Activated CD8-positive, alpha-beta T cell treated with anti-CD3 and anti-CD28 coated beads, Interleukin-2, amount 10 ng/mL, durations not matched to agents 7 days and 5 days (primary cell): ENCODE results near the gene UBTD1. TPM values are rescaled to one million over a fixed set of nuclear protein-coding genes. Genes with fewer than 3 reads are reported as not detected.
"Not testable (repeated sequence)": the region's sequence is repeated elsewhere in the genome, so short reads cannot be mapped to it uniquely, and the experiment has no call there.

Source experiments
- ATAC-seq: fragments of 150-1000 bp; cut with Tn5 transposase; one replicate; pipeline ENCODE4 v1.10.0; 2021; ENCODE audit warnings: moderate library complexity
- CTCF ChIA-PET: fragments of 350-600 bp; sonication (Branson Sonifier 250); formaldehyde crosslinking; loops from one replicate; lab custom pipeline; 2021; ENCODE audit warnings: antibody characterized with exemption; lab: Charles Lee
- POLR2A ChIA-PET: fragments of 350-600 bp; sonication (Branson Sonifier 250); formaldehyde crosslinking; loops from one replicate; lab custom pipeline; 2021; ENCODE audit warnings: antibody characterized with exemption; lab: Charles Lee
- DNase-seq: peaks from one replicate; pipeline ENCODE4 v3.0.0-alpha.2; 2020
- H3K27ac Mint-ChIP-seq: one replicate; pipeline ENCODE4 v1.8.0; 2021; ENCODE audit warnings: mild to moderate bottlenecking, mixed read lengths
- H3K27me3 Mint-ChIP-seq: one replicate; pipeline ENCODE4 v1.8.0; 2021; ENCODE audit warnings: low read depth, mixed read lengths
- H3K36me3 Mint-ChIP-seq: one replicate; pipeline ENCODE4 v1.8.0; 2021; ENCODE audit warnings: low read depth, mixed read lengths
- H3K4me1 Mint-ChIP-seq: one replicate; pipeline ENCODE4 v1.8.0; 2021; ENCODE audit warnings: low read depth, mixed read lengths
- H3K4me3 Mint-ChIP-seq: one replicate; pipeline ENCODE4 v1.8.0; 2021; ENCODE audit warnings: mild to moderate bottlenecking, mixed read lengths
- H3K9me3 Mint-ChIP-seq: one replicate; pipeline ENCODE4 v1.8.0; 2022; ENCODE audit warnings: mixed read lengths; ENCODE audit not compliant: insufficient read depth
- total RNA-seq, 2 experiments: library from RNA; stranded (reverse); gene quantifications; one replicate each; pipeline ENCODE4 v1.2.3, GENCODE V29; 2021

UBTD1 gene
- total RNA-seq, 2 experiments from 2014 or later = 0.58 to 1.1 TPM

DNA sequence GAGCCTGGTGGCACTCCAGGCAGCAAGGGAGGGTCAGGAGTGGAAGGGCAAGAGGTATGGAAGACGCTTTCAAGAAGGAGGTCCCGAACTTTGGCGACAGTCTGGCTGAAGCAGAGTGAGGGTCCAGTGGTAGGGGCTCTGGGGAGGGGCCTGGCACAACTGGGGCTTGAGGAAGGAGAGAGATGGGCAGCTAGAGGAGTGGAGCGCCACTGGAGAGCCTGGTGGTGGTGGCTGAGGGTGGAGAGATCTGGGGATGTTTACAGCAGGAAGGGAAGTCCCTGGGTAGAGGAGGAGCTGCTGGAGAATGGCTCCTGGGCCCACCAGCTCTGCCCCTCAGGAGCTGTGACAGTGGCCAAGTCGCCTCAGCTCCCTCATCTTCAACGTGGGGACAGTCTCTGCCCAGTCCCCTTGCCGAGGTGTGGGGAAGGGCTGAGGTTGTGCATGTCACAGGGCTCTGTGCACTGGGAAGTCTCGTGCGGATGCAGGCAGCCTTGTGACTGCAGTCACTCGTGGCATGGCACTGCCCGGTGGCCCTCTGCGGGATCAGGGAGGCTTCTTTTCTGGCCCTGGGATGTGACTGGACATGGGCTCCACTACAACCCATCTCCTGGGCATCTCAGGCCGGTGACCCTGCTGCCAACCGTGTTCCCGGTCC lies 18.5 kb downstream of the UBTD1 start:
- CTCF ChIA-PET = no interaction called here
- no peak overlapping the region for H3K27ac Mint-ChIP-seq
- no peak for ATAC-seq

DNA sequence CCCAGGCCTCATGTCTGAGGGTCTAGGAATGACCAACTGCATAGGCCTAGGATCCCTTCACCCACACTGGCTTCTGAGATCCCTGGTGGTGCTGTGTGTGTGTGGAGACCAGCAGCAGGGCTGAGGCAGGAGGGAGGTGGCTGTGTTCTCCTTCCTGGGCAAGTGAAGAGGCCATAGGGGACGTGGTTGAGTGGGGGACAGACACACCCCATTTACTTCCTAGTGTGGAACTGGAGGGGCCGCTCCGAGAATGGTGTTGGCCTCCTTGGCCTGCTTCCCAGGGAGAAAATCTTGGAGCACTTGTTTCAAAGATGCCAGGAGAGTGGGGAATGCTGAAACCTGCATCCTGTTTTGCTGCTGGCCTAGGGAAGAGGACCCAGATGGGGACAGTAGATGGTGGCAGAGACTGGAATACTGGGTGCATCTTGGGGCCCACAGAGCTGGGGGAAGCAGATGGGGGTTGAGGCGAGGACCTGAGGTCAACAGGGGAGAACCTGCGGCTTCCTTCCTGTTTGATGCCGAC lies 19.1 kb downstream of the UBTD1 start:
- Mint-ChIP-seq H3K27ac (no peak overlapping the region), H3K4me1 (peaks cover 2% of the 10 kb centered on the region), H3K4me3 (no peak overlapping the region), H3K9me3 (no peaks in the 10 kb centered on the region), H3K27me3 (peaks cover 22% of the 10 kb centered on the region), H3K36me3 (no peaks in the 10 kb centered on the region)
- CTCF ChIA-PET = no interaction called here
- DNase-seq (no peak), ATAC-seq (no peak)
- POLR2A ChIA-PET = no interaction called here

More for the DNA sequence above, 18.5 kb downstream of the UBTD1 start:
- Mint-ChIP-seq H3K27me3 (peaks cover 20% of the 10 kb centered on the region), H3K9me3 (no peaks in the 10 kb centered on the region), H3K36me3 (no peaks in the 10 kb centered on the region), H3K4me3 (no peak overlapping the region), H3K4me1 (peaks cover 2% of the 10 kb centered on the region)
- no peak for DNase-seq
- POLR2A ChIA-PET = no interaction called here

DNA sequence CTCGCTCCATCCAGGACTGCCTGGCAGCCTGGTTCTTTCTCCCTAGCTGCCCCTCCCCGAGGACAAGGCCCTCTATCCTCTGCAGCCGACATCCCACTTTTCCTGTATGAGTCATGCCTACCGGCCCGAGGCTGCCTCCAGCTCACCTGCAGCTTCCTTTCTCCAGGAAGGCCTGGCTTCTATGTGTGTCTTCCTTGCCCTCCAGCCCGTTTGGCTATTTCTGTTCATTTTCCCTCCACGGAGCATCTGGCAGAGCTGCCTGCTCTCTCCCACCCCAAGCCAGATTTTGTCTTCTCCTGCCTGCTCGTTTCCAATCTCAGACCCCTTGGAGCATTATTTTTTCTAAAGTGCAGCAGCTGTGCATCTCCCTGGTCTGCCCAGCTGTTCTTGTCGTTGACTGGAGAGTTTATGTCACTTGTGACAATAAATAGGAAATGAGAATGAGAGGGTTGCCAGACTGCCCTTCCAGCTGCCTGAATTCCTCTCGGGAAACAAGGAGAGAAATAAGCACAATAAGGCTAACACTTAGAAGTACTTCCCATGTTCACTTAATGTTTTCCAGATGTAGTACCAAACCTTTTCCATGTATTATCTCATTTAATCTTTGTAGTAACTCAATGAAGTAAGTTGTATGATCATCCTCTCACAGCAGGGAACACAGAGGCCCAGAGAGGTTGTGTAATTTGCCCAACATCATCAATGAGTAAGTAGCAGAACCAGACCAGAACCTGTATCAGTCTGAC lies 19.7 kb downstream of the UBTD1 start:
- no peak for DNase-seq
- Mint-ChIP-seq H3K36me3 (no peaks in the 10 kb centered on the region), H3K27ac (no peak overlapping the region), H3K27me3 (peaks cover 19% of the 10 kb centered on the region), H3K4me1 (no peaks in the 10 kb centered on the region), H3K9me3 (no peaks in the 10 kb centered on the region), H3K4me3 (no peak overlapping the region)
- CTCF ChIA-PET = interaction anchor here (5.1 kb wide), 1 partner anchor 16 kb away, joined by 17 read pairs; no protein-coding TSS in a partner anchor
- POLR2A ChIA-PET = no interaction called here
- ATAC-seq = no peak

DNA sequence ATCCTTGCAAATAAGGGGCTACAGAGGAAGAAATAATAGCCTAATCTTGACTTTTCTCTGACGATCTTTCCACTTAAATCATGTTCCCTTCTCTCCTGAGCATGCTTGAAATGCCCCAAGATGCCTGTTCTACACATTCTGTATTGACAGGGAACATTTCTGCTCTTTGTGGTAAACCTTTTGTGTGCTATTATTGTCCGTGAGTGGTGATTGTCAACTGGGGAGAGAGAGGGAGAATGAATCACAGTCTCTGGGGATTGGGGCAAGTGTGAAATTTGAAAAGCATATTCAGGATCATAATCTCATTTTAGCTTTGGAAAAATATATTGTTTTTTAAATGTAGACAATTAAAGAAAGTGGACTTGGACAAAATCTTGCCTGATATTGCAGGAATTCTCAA lies 20.6 kb downstream of the UBTD1 start:
- Mint-ChIP-seq H3K4me3 (no peak overlapping the region), H3K4me1 (no peaks in the 10 kb centered on the region), H3K27me3 (peaks cover 19% of the 10 kb centered on the region), H3K27ac (no peak overlapping the region), H3K9me3 (no peaks in the 10 kb centered on the region), H3K36me3 (no peaks in the 10 kb centered on the region)
- CTCF ChIA-PET = interaction anchor here (5.1 kb wide), 1 partner anchor 16 kb away, joined by 17 read pairs; no protein-coding TSS in a partner anchor
- no peak for DNase-seq
- POLR2A ChIA-PET = no interaction called here
- no peak for ATAC-seq

DNA sequence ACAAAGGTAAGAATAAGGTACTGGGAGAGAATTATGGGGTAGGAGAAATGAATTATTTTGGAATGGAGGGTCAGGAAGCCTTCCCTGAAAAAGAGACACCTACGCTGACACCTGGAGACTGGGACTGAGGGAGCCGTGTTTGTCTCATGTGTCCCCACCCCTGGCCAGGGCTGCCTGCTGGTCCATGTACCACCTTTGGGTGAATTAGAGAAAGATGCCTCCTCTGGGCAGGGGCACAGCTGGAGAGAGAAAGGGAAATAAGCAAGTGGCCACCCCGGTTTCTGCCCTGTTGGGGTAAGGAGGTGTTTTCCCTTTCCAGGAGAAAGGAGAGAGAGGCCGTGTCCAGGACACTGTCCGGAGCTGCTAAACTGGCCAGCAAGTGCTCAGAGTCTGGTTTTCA lies 21.8 kb downstream of the UBTD1 start:
- no peak overlapping the region for H3K4me3 Mint-ChIP-seq
- CTCF ChIA-PET = interaction anchor here (1.0 to 5.1 kb wide), 2 partner anchors 14 to 52 kb away, joined by 5 to 17 read pairs; partner anchors contain the start of gene ANKRD2
- no peaks in the 10 kb centered on the region for H3K36me3 Mint-ChIP-seq
- ATAC-seq (no peak), DNase-seq (no peak)
- peaks cover 15% of the 10 kb centered on the region for H3K27me3 Mint-ChIP-seq
- H3K4me1 Mint-ChIP-seq = no peaks in the 10 kb centered on the region
- H3K9me3 Mint-ChIP-seq = no peaks in the 10 kb centered on the region
- no peak overlapping the region for H3K27ac Mint-ChIP-seq
- POLR2A ChIA-PET = no interaction called here

DNA sequence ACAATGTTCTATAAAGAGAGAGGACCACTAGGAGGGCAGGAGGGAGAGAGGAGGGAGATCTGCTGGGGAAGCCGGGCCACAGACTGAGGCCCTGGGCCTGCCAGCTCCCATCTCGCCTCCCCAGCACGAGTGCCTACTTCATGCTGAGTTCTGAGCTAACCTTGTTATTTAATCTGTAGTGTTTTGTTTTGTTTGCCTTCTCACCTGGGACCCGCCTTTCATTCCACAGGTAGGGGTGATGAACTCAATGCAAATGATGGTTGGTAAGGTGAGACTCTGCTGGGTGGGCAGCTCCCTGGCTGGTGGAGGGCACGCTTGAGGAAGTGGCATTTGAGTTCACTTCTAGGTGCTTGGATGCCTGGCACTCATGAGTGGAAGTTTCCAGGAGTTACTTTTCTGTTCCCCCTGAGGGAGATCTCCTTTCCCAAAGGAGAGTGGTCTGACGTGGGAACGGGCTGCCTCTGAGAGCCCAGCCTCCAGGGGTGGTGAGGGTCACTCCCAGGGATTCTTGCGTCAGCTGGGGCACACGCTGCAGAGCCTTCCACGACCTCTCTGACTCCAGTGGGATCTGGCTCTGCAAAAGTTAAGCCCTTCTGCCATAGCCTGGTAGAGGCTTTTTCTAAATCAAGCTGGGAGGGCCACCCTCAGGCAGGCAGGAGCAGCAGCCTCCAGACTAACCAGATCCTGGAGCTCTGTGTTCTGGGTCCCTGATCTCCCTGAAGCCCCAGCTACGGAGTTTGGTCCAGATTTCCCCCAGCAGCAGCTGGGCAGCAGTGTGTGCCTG lies 22.4 kb downstream of the UBTD1 start:
- Mint-ChIP-seq H3K4me1 (no peaks in the 10 kb centered on the region), H3K27ac (no peak overlapping the region), H3K4me3 (no peak overlapping the region), H3K36me3 (no peaks in the 10 kb centered on the region), H3K9me3 (no peaks in the 10 kb centered on the region), H3K27me3 (peaks cover 15% of the 10 kb centered on the region)
- ChIA-PET CTCF (interaction anchor here (0.7 to 5.1 kb wide), 4 partner anchors 14 to 54 kb away, joined by 3 to 17 read pairs (median 4); partner anchors contain the start of gene ANKRD2), POLR2A (no interaction called here)
- DNase-seq = no peak
- no peak for ATAC-seq

DNA sequence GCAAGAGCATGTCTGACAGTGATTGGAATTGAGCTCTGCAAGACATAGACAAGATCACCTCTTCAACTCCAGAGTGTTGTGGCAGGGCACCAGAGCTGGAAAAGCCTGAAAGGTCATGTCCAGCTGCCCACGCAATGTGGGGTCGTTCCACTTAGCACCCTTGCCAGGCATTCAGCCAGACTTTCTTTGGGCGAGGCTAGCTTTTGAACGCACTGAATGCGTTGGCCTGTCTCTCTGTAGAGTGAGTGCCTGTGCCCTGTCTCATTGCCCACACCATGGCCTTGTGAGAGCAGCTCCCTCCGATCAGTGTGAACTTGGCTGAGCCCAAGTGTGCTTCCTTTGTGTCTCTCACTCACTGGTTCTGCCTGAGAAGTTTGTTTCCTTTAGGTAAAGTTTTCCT lies 23.3 kb downstream of the UBTD1 start:
- CTCF ChIA-PET = interaction anchor here (0.7 to 5.1 kb wide), 3 partner anchors 13 to 55 kb away, joined by 3 to 17 read pairs (median 4); no protein-coding TSS in a partner anchor
- ATAC-seq = no peak
- Mint-ChIP-seq H3K9me3 (no peaks in the 10 kb centered on the region), H3K27me3 (peaks cover 15% of the 10 kb centered on the region), H3K4me3 (no peak overlapping the region), H3K27ac (no peak overlapping the region), H3K36me3 (no peaks in the 10 kb centered on the region), H3K4me1 (no peaks in the 10 kb centered on the region)
- POLR2A ChIA-PET = interaction anchor here (1.4 kb wide), 1 partner anchor 25 kb away, joined by 3 read pairs; no protein-coding TSS in a partner anchor
- no peak for DNase-seq

DNA sequence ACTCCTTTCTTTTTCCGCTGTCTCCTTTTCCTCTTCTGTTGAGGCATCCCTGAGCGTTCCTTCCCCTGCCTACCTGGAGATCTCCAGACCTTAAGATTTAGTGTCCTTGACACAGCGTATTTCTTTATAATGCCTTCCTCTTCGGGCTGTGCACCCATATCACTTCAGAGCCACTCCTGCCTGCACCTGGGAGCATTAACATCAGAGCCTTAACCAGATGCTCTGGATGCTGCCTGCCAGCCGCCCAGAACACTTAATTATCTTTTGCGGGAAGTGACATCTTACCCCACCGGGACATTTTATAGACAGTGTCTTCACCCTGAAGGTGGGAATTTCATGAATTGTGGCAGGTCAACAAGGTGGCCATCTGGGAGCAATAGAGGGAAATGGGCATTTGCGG lies 24.2 kb downstream of the UBTD1 start:
- ATAC-seq (no peak), DNase-seq (no peak)
- Mint-ChIP-seq H3K4me1 (no peaks in the 10 kb centered on the region), H3K36me3 (no peaks in the 10 kb centered on the region), H3K27me3 (peaks cover 15% of the 10 kb centered on the region), H3K9me3 (no peaks in the 10 kb centered on the region), H3K4me3 (no peak overlapping the region), H3K27ac (no peak overlapping the region)
- POLR2A ChIA-PET = interaction anchor here (1.4 kb wide), 1 partner anchor 25 kb away, joined by 3 read pairs; no protein-coding TSS in a partner anchor
- CTCF ChIA-PET = interaction anchor here (1.6 to 5.1 kb wide), 2 partner anchors 12 to 31 kb away, joined by 4 to 17 read pairs; no protein-coding TSS in a partner anchor

DNA sequence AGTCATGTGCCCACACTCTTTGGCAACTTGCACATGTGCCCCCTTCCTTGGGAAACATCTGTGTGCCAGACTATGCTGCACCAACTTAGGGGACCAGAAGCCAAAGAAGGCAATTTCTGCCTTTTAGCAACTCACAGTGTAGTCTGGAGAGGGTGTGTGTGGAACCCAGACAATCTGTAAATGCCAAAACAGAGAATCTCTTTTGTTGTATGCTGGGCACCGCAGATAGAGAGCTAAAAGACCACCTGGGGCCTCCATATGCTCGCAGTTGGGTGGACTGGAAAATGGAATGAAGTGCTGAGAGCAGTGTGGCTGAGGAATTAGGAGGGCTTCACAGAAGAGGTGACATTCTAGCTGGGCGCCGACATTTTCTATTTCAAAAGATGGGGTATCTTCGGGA lies 26.4 kb downstream of the UBTD1 start:
- Mint-ChIP-seq H3K4me1 (no peaks in the 10 kb centered on the region), H3K27ac (no peak overlapping the region), H3K36me3 (no peaks in the 10 kb centered on the region), H3K27me3 (peaks cover 8% of the 10 kb centered on the region), H3K4me3 (no peak overlapping the region), H3K9me3 (no peaks in the 10 kb centered on the region)
- DNase-seq (no peak), ATAC-seq (no peak)
- POLR2A ChIA-PET = no interaction called here
- CTCF ChIA-PET = no interaction called here

DNA sequence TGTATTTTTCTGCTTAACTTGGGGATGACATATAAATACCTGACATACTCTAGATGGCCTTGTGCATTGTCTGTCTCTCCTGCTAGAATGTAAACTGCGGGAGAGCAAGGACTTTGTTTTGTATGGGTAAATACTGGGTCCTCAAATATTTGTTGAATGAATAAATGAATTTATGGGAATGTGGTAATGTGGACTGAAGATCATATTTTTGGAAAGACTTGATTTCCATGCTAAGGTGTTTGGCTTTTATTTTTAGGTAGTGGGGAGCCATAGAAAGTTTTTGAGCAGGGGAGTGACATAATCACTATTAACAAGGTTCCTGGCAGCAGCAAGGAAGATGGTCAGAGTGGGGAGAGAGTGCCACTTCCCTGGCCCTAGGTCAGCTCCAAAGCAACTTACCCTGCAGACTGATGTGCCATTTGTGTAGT lies 27.0 kb downstream of the UBTD1 start:
- ChIA-PET POLR2A (no interaction called here), CTCF (no interaction called here)
- ATAC-seq = no peak
- H3K9me3 Mint-ChIP-seq = no peaks in the 10 kb centered on the region
- no peak overlapping the region for H3K27ac Mint-ChIP-seq
- no peaks in the 10 kb centered on the region for H3K4me1 Mint-ChIP-seq
- no peak overlapping the region for H3K4me3 Mint-ChIP-seq
- H3K36me3 Mint-ChIP-seq = no peaks in the 10 kb centered on the region
- no peak for DNase-seq
- H3K27me3 Mint-ChIP-seq = peaks cover 5% of the 10 kb centered on the region

DNA sequence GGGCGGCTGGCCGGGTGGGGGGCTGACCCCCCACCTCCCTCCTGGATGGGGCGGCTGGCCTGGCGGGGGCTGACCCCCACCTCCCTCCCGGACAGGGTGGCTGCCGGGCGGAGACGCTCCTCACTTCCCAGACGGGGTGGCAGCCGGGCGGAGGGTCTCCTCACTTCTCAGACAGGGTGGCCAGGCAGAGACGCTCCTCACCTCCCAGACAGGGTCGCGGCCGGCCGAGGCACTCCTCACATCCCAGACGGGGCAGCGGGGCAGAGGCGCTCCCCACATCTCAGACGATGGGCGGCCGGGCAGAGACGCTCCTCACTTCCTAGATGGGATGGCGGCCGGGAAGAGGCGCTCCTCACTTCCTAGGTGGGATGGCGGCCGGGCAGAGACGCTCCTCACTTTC lies 30.2 kb downstream of the UBTD1 start:
- DNase-seq, H3K27me3 Mint-ChIP-seq, ATAC-seq, H3K9me3 Mint-ChIP-seq, POLR2A ChIA-PET, H3K36me3 Mint-ChIP-seq, CTCF ChIA-PET, H3K4me1 Mint-ChIP-seq, H3K27ac Mint-ChIP-seq, H3K4me3 Mint-ChIP-seq: not testable (repeated sequence)
